Measurements from ENCODE around the gene MAP1LC3A.
A peak's percentile ranks its signal among the peaks of the same experiment; 100 is the strongest.

Gene MAP1LC3A

GRCh38 chr20:34525342-34525708, 33.2 kb upstream of the MAP1LC3A start:
- TF ChIP-seq CTCF (IDR thresholded peaks at IDR 0.05) = no peak
- no peak for DNase-seq (ENCODE audit: low spot score)
- no peak overlapping the region for H3K4me3 ChIP-seq
- peak overlapping the region; percentile 10 to 87 for H3K27ac ChIP-seq

GRCh38 chr20:34525709-34526416, 32.7 kb upstream of the MAP1LC3A start:
- Histone ChIP-seq H3K4me3 (peak overlapping the region; percentile 11), H3K27ac (peak overlapping the region; percentile 10 to 87)
- DNase-seq (ENCODE audit: low spot score) = peak; percentile 90
- TF ChIP-seq CTCF (IDR thresholded peaks at IDR 0.05) = no peak

- no peak overlapping the region for H3K4me3 ChIP-seq
- peak overlapping the region; percentile 10 to 87 for H3K27ac ChIP-seq
- no peak for DNase-seq (ENCODE audit: low spot score)
These were observed 32.1 kb upstream of the MAP1LC3A start for GRCh38 chr20:34526466-34526865.

GRCh38 chr20:34527016-34527415, 31.5 kb upstream of the MAP1LC3A start:
- DNase-seq (ENCODE audit: low spot score) = no peak
- no peak for TF ChIP-seq CTCF (IDR thresholded peaks at IDR 0.05)
- Histone ChIP-seq H3K4me3 (no peak overlapping the region), H3K27ac (peak overlapping the region in 1 of 2 donors; percentile 23)

More at GRCh38 chr20:34526466-34526865, 32.1 kb upstream of the MAP1LC3A start:
- no peak for TF ChIP-seq CTCF (IDR thresholded peaks at IDR 0.05)

GRCh38 chr20:34528921-34529297, 29.6 kb upstream of the MAP1LC3A start:
- DNase-seq (ENCODE audit: low spot score) = no peak
- Histone ChIP-seq H3K4me3 (no peak overlapping the region), H3K27ac (peak overlapping the region in 1 of 2 donors; percentile 48)
- TF ChIP-seq CTCF (IDR thresholded peaks at IDR 0.05) = no peak

- Histone ChIP-seq H3K4me3 (no peak overlapping the region), H3K27ac (peak overlapping the region in 1 of 2 donors; percentile 19)
- TF ChIP-seq CTCF (IDR thresholded peaks at IDR 0.05) = no peak
- no peak for DNase-seq (ENCODE audit: low spot score)
These were observed 28.8 kb upstream of the MAP1LC3A start for GRCh38 chr20:34529742-34530141.

- Histone ChIP-seq H3K4me3 (no peak overlapping the region), H3K27ac (peak overlapping the region in 1 of 2 donors; percentile 19)
- TF ChIP-seq CTCF (IDR thresholded peaks at IDR 0.05) = no peak
- no peak for DNase-seq (ENCODE audit: low spot score)
These were observed 28.2 kb upstream of the MAP1LC3A start for GRCh38 chr20:34530342-34530741.

Data from coronary artery (tissue), 2 donors.